Activated CD4-positive, CD25-positive, alpha-beta regulatory T cell treated with anti-CD3 and anti-CD28 coated beads, Interleukin-2, amount 50 U/mL, for 72 hours (primary cell): Measurements from ENCODE around the gene CFAP126.
"Not testable (repeated sequence)": the region's sequence is repeated elsewhere in the genome, so short reads cannot be mapped to it uniquely, and the experiment has no call there.

Source experiments
- DNase-seq: peaks from one replicate; pipeline ENCODE4 v3.0.0; 2021

The CFAP126 gene

GRCh38 chr1:161367684-161368400, at the start of gene CFAP126:
Gene CFAP126 (minus strand): TSS chr1:161367876. CDS start chr1:161367868, 8 bp downstream.
- no peak for DNase-seq

- DNase-seq = not testable (repeated sequence)
These were observed 45.4 kb upstream of the CFAP126 start for GRCh38 chr1:161413050-161413449.

DNA sequence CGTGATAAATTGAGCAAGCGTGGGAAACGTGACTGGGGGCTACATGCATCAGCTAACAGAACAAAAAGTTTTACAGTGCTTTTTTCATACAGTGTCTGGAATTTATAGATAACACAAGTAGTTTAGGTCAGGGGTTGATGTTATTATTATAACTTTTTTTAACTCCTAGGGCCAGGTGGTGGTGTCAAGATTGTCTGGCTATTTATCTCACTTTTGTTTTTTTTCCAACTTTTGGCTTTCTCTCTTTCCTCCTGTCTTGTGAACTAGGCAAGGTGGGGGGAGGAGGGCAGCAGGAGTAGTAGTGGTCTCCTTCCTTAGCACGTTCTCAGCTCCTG, 42.9 kb upstream of the CFAP126 start:
- DNase-seq = not testable (repeated sequence)

DNA sequence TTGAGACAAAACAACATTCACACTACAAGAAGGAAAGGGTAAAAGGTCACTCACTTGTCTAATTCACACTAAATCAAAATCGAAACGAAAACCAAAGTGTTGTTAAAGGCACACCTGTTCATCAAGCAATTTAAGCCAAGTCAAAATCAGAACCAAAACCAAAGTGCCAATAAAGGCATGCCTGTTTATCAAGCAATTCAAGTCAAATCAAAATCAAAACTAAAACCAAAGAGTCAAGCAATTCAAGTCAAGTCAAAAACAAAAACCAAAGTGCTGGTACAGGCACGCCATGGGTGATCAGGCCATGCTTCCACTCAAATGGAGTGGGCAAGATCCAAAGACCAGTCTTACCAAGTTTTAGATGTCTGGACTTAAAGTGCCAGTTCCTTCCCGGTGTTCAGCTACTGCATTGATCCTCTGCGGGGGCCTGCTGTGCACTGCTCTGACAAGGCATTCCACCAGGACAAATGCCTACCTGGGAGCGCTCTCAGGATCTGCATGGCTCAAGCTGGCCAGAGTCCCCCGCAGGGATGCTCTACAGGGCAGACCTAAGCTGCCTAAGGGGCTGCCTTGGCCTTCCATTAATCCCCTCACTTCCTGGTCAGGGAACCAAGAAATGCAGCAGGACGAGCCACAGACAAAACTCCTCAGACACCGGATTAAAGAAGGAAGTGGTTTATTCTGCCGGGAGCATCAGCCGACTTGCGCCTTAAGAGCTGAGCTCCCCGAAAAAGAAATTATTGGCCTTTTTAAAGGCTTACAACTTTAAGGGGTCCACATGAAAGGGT, 42.4 kb upstream of the CFAP126 start:
- peak; percentile 44 for DNase-seq

- no peak for DNase-seq
These were observed 40.9 kb upstream of the CFAP126 start for GRCh38 chr1:161408429-161409052.

GRCh38 chr1:161407451-161407985, 39.8 kb upstream of the CFAP126 start:
- no peak for DNase-seq

DNA sequence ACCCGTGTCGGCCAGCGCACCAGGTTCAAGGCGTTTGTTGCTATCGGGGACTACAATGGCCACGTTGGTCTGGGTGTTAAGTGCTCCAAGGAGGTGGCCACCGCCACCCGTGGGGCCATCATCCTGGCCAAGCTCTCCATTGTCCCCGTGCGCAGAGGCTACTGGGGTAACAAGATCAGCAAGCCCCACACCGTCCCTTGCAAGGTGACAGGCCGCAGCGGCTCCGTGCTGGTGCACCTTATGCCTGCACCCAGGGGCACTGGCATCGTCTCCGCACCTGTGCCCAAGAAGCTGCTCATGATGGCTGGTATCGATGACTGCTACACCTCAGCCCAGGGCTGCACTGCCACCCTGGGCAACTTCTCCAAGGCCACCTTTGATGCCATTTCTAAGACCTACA, 38.9 kb upstream of the CFAP126 start:
- not testable (repeated sequence) for DNase-seq

DNA sequence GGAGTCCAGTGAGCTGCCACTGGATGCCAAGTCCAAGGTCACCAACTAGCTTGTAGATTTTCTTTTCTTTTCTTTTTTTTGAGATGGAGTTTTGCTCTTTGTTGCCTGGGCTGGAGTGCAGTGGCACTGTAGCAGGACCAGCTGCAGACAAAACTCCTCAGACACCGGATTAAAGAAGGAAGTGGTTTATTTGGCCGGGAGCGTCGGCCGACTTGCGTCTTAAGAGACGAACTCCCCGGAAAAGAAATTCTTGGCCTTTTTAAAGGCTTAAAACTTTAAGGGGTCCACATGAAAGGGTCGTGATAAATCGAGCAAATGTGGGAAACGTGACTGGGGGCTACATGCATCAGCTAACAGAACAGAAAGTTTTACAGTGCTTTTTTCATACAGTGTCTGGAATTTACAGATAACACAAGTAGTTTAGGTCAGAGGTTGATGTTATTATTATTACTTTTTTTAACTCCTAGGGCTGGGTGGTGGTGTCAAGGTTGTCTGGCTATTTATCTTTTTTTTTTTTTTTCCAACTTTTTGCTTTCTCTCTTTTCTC, 36.4 kb upstream of the CFAP126 start:
- DNase-seq = no peak

DNA sequence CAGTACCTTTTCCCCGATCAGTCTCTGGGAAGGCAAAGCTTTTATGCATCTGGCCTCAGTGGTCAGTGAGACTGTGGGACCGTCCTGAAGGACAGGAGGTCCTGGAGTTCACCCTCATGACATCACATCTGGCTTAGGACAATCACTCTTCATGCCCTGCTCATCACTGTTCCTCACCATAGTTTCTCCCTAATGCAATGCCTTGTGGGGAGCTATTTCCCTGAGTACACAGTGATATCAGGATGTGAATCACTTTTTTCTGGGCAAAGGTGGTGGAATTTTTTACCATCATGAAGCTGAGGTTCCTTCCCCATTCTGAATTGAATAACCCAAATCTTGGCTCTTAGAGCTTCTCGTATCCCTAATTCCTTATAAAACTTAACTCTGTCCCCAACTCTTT, 34.8 kb upstream of the CFAP126 start:
- no peak for DNase-seq

DNA sequence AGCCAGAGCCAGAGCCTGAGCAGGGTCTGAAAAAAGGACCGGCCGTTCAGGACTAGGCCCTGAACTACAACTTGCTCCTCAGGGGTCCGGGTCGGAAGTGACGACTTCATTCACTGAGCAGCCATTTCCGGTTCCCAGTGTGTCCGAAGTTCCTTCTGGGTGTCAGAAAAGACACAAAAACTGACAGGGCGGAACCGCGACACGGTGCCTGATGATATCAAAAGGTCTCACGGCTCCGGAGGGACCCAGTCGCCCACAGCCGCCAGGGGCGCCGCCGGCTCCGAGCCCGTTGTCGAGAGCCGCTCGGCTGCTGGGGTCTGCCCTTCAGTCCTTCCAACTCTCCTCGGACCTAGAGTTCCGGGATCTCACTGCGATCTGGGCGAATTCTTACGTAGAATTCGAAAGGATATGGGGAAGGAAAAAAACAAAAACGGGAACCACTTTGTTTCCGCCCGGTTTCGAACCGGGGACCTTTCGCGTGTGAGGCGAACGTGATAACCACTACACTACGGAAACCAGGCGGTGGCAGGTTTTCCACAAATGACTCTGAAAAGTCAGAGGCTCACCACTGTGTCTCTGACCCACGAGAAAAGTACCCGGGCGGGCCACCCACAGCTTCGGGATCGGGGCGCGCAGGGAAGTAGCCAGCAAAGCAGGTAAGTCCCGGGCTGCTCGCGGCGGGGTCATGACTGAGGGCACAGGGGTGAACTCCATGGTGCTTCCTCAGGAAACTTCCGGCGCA, 31.8 kb upstream of the CFAP126 start:
- DNase-seq = peak; percentile 93

DNA sequence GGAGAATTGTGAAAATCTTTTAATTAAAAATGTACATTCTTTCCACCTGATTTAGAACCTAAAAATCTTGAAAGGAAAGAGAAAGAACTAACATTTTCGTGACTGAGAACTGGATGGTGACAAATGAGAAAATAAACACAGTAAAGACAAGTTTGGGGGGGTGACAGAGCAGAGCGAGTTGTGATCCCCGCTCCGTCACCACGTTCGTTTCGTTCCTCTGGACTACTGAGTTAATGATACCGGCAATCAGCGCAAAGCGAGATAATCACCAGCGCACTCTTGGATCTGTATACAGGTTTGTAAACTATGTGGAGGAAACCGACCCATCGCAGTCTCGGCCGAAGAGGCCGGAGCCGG, 31.2 kb upstream of the CFAP126 start:
- DNase-seq = no peak

GRCh38 chr1:161397038-161397437, 29.4 kb upstream of the CFAP126 start:
- DNase-seq = not testable (repeated sequence)

- DNase-seq = no peak
These were observed 25.5 kb upstream of the CFAP126 start for GRCh38 chr1:161393151-161393550.

DNA sequence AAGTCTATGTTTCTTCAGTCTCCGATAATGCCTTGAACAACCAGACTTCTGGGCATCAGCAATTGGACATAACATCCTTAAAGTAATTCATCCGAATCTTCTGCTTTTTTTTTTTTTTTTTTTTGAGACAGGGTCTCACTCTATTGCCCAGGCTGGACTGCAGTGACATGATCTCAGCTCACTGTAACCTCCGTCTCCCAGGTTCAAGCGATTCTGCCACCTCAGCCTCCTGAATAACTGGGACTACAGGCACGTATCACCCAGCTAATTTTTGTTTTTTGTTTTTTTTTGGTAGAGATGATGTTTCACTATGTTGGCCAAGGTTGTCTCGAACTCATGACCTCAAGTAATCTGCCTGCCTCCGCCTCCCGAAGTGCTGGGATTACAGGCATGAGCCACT, 23.9 kb upstream of the CFAP126 start:
- no peak for DNase-seq

DNA sequence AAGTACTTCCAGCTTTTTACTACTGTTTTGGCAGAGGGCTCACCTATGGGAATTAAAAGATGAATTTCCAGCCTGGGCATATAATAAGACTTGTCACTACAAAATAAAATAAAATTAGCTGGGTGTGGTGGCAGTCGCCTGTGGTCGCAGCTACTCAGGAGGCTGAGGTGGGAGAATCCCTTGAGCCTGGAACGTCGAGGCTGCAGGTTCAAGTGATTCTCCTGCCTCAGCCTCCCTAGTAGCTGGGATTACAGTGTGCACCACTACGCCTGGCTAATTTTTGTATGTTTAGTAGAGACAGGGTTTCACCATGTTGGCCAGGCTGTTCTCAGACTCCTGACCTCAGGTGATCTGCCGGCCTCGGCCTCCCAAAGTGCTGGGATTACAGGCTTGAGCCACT, 23.5 kb upstream of the CFAP126 start:
- not testable (repeated sequence) for DNase-seq

GRCh38 chr1:161390559-161390858, 22.8 kb upstream of the CFAP126 start:
- no peak for DNase-seq

DNA sequence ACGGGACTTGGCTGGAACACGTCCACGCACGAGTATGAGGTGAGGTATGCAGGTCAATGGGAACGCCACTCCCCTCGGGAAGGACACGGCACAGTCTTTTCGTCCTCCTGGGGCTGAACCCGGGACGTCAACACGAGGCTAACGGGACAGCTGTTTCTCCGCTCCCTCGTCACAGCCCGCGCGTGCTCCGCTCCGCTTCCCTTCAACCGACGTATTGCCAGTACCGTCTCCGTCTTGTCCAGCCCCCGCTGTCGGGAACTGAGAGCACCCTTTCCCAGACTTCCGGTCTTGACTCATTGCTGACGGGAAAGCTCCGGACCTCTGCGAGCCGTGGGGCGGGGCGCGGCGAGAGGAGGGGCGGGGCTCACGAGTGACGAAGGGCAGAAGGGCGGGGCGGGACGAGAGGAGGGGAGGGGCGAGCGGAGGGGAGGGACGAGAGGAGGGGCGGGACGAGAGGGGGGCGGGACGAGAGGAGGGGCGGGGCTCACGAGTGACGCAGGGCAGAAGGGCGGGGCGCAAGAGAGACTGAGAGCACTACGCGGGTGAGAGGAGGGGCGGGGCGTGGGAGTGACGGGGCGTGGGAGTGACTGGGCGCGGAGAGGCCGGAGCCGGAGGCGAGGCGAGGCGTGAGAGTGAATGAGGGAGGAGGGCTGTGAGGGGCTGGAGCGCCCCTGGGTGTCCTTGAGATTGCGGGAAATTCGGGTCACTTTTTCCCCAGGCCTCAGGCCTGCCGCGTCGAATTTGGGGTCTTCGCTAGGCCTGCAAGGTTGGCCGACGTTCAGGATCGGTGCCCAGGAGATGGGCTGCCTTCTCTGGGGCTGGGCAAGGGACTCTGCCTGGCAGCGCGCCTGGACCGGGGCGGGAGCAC, 22.2 kb upstream of the CFAP126 start:
- peak; percentile 96 for DNase-seq

DNA sequence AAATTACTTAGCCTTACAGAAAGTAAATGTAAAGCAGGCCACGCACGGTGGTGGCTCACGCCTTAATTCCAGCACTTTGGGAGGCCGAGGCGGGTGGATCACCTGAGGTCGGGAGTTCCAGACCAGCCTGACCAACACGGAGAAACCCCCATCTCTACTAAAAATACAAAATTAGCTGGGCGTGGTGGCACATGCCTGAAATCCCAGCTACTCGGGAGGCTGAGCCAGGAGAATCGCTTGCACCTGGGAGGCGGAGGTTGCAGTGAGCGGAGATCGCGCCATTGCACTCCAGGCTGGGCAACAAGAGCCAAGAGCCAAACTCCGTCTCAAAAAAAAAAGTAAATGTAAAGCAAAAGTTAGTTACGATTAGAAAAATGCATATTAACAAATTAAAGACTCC, 21.5 kb upstream of the CFAP126 start:
- DNase-seq = not testable (repeated sequence)

- DNase-seq = no peak
These were observed 21.0 kb upstream of the CFAP126 start for GRCh38 chr1:161388639-161389038.

DNA sequence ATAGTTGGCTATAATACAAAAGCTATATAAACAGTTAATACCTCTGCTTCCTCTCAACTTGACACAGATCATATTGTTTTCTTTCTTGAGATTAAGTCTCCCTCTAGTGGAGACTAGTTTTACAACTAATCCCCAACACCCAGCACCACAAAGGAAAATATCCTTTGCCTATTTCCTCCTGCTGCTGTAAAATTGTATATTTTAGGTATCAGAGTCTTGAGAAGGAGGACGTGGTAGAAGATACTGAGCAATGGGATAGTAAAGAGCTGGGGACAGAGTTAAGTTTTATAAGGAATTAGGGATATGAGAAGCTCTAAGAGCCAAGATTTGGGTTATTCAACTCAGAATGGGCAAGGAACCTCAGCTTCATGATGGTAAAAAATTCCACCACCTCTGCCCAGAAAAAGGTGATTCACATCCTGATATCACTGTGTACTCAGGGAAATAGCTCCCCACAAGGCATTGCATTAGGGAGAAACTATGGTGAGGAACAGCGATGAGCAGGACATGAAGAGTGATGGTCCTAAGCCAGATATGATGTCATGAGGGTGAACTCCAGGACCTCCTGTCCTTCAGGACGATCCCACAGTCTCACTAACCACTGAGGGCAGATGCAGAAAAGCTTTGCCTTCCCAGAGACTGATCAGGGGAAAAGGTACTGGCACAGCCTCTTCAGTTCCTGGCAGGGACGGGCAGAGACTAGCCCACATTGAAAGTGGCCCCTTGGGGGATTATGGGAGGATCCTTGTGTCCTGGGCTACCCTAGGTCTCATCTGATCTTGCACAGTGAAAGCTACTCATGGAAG, 14.7 kb upstream of the CFAP126 start:
- no peak for DNase-seq

GRCh38 chr1:161381707-161382106, 14.0 kb upstream of the CFAP126 start:
- no peak for DNase-seq
